ENCODE results near the gene DNAJC12.

Gene DNAJC12

DNA sequence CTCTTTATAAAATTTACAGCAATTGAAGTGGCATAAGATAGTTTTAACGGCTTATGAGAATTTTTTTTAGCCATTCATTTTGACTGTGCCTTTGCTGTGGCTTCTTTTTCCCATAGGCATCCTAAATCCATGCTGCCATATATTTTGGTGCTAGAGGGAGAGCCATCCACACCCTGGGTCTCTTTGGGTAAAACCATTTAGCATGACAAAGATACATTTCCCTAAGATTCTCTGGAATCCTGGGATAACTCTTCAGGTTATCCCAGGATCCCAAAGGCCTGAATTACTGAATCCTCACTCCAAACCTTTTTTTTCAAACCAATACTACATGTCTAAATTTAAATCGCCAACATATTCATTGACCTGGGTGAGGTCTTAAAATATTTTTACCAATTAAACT, 28.9 kb downstream of the DNAJC12 start:
- CTCF ChIA-PET = no interaction called here
- DNase-seq (ENCODE audit: extremely low spot score) = no peak
- no peak for TF ChIP-seq BHLHE40 (IDR thresholded peaks at IDR 0.05; ENCODE audit: borderline replicate concordance)
- TF ChIP-seq HDGF (IDR thresholded peaks at IDR 0.05; ENCODE audit: borderline replicate concordance) = no peak
- TF ChIP-seq TARDBP (IDR thresholded peaks at IDR 0.05) = no peak
- no peak for TF ChIP-seq PKNOX1 (IDR thresholded peaks at IDR 0.05)
- no peak for TF ChIP-seq LEF1 (IDR thresholded peaks at IDR 0.05; ENCODE audit: borderline replicate concordance)
- TF ChIP-seq ZNF384 (IDR thresholded peaks at IDR 0.05) = no peak
- no peak for TF ChIP-seq ELF4 (IDR thresholded peaks at IDR 0.05)
- no peak for TF ChIP-seq SP1 (IDR thresholded peaks at IDR 0.05)
- no peak for TF ChIP-seq FOXA1 (IDR thresholded peaks at IDR 0.05)
- TF ChIP-seq FOXK2 (IDR thresholded peaks at IDR 0.05) = no peak
- no peak for TF ChIP-seq FOXM1 (IDR thresholded peaks at IDR 0.05; ENCODE audit: borderline replicate concordance)
- POLR2A ChIA-PET = no interaction called here

DNA sequence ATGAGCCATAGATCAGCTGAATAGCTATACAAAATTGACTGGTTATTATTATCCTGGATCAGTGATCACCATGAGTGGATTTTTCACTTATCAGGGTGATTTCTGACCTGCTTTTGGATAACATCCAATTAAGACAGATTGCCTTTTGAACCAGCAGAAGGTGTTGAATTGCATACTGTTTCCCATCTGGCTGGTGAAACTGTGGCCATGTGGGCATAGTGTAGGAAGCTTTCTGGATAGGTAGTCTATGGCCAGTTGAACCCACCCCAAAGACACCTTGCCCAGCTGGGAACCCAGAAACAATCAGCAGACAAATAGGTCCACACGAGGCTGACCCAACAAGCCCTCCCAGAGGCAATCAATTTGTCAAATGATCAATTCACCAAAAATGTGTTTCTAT, 29.3 kb downstream of the DNAJC12 start:
- ChIA-PET CTCF (no interaction called here), POLR2A (no interaction called here)
- no peak for TF ChIP-seq PKNOX1 (IDR thresholded peaks at IDR 0.05)
- no peak for TF ChIP-seq FOXM1 (IDR thresholded peaks at IDR 0.05; ENCODE audit: borderline replicate concordance)
- no peak for TF ChIP-seq FOXA1 (IDR thresholded peaks at IDR 0.05)
- TF ChIP-seq L3MBTL2 (conservative IDR thresholded peaks at IDR 0.05) = no peak
- no peak for TF ChIP-seq NFRKB (IDR thresholded peaks at IDR 0.05)
- TF ChIP-seq CTBP1 (IDR thresholded peaks at IDR 0.05; ENCODE audit: borderline replicate concordance) = no peak
- no peak for TF ChIP-seq TARDBP (IDR thresholded peaks at IDR 0.05)
- TF ChIP-seq HDGF (IDR thresholded peaks at IDR 0.05; ENCODE audit: borderline replicate concordance) = no peak
- TF ChIP-seq FOXK2 (IDR thresholded peaks at IDR 0.05) = no peak
- no peak for TF ChIP-seq BHLHE40 (IDR thresholded peaks at IDR 0.05; ENCODE audit: borderline replicate concordance)
- no peak for TF ChIP-seq ARNT (IDR thresholded peaks at IDR 0.05)
- no peak for TF ChIP-seq SP1 (IDR thresholded peaks at IDR 0.05)
- no peak for TF ChIP-seq ELF4 (IDR thresholded peaks at IDR 0.05)
- no peak for TF ChIP-seq SUZ12 (IDR thresholded peaks at IDR 0.05)
- no peak for TF ChIP-seq ZNF384 (IDR thresholded peaks at IDR 0.05)
- TF ChIP-seq LEF1 (IDR thresholded peaks at IDR 0.05; ENCODE audit: borderline replicate concordance) = no peak
- DNase-seq (ENCODE audit: extremely low spot score) = no peak

DNA sequence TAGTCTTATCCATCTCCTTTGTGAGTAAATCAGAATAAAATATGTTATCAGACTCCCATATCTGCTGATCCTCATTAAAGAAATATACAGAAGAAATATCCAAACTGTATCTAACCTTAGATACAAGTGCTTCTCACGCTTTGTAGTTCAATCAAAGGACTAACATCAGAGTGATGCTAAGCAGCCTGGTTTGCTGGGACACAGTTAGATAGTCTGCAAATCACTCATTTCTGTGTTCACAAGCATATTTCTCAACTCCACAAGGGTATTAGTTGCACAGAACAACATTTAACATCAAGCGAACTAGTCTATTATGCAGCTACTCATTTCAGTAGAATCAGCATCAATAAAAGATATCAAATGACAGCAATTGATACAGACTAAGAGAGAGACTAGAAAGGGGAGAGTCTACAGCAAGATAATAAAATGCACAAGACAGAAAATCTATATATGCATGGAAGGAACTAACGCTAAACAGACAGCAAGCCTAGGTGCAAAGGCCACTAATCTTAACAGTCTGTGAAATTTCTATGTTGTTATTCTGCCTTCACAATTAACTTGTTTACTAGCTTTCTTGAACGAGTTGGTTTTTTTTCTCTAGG, 30.0 kb downstream of the DNAJC12 start:
- POLR2A ChIA-PET = no interaction called here
- TF ChIP-seq ZNF384 (IDR thresholded peaks at IDR 0.05) (no peak), FOXM1 (IDR thresholded peaks at IDR 0.05; ENCODE audit: borderline replicate concordance) (no peak)
- CTCF ChIA-PET = interaction anchor here (0.7 kb wide), 1 partner anchor 952 kb away, joined by 3 read pairs; no protein-coding TSS in a partner anchor
- DNase-seq (ENCODE audit: extremely low spot score) = no peak

DNA sequence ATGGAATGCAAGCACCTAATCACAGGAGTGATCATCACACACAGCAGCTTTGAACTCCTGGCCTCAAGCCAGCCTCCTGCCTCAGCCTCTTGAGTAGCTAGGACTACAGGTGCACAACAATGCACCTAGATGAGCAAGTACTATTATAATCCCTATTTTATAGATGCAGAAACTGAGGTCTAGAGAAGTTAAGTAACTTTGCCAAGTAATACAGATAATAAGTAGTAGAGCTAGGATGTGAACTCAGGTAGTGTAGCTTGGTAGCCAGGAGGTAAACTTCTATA, 33.7 kb downstream of the DNAJC12 start:
- ChIA-PET POLR2A (no interaction called here), CTCF (interaction anchor here (0.5 kb wide), 1 partner anchor 27 kb away, joined by 3 read pairs; no protein-coding TSS in a partner anchor)
- DNase-seq (ENCODE audit: extremely low spot score) = no peak
- TF ChIP-seq SUZ12 (IDR thresholded peaks at IDR 0.05) (no peak), FOXM1 (IDR thresholded peaks at IDR 0.05; ENCODE audit: borderline replicate concordance) (no peak), BHLHE40 (IDR thresholded peaks at IDR 0.05; ENCODE audit: borderline replicate concordance) (no peak), L3MBTL2 (conservative IDR thresholded peaks at IDR 0.05) (no peak), ELF4 (IDR thresholded peaks at IDR 0.05) (no peak), PKNOX1 (IDR thresholded peaks at IDR 0.05) (no peak), LEF1 (IDR thresholded peaks at IDR 0.05; ENCODE audit: borderline replicate concordance) (no peak), ARNT (IDR thresholded peaks at IDR 0.05) (no peak), CTBP1 (IDR thresholded peaks at IDR 0.05; ENCODE audit: borderline replicate concordance) (no peak), HDGF (IDR thresholded peaks at IDR 0.05; ENCODE audit: borderline replicate concordance) (no peak), NFRKB (IDR thresholded peaks at IDR 0.05) (no peak), TARDBP (IDR thresholded peaks at IDR 0.05) (no peak), SP1 (IDR thresholded peaks at IDR 0.05) (no peak), FOXK2 (IDR thresholded peaks at IDR 0.05) (no peak), ZNF384 (IDR thresholded peaks at IDR 0.05) (no peak), FOXA1 (IDR thresholded peaks at IDR 0.05) (no peak)

GRCh38 chr10:67803588-67804394, 34.2 kb downstream of the DNAJC12 start:
- POLR2A ChIA-PET = no interaction called here
- CTCF ChIA-PET = interaction anchor here (0.5 kb wide), 1 partner anchor 27 kb away, joined by 3 read pairs; no protein-coding TSS in a partner anchor
- DNase-seq (ENCODE audit: extremely low spot score) = no peak
- no peak for TF ChIP-seq ZNF384 (IDR thresholded peaks at IDR 0.05)
- TF ChIP-seq L3MBTL2 (conservative IDR thresholded peaks at IDR 0.05) = no peak
- TF ChIP-seq FOXM1 (IDR thresholded peaks at IDR 0.05; ENCODE audit: borderline replicate concordance) = no peak
- TF ChIP-seq NFRKB (IDR thresholded peaks at IDR 0.05) = no peak
- TF ChIP-seq FOXA1 (IDR thresholded peaks at IDR 0.05) = no peak
- TF ChIP-seq SP1 (IDR thresholded peaks at IDR 0.05) = no peak
- no peak for TF ChIP-seq ARNT (IDR thresholded peaks at IDR 0.05)
- no peak for TF ChIP-seq PKNOX1 (IDR thresholded peaks at IDR 0.05)
- TF ChIP-seq BHLHE40 (IDR thresholded peaks at IDR 0.05; ENCODE audit: borderline replicate concordance) = no peak
- TF ChIP-seq TARDBP (IDR thresholded peaks at IDR 0.05) = no peak
- no peak for TF ChIP-seq SUZ12 (IDR thresholded peaks at IDR 0.05)
- TF ChIP-seq HDGF (IDR thresholded peaks at IDR 0.05; ENCODE audit: borderline replicate concordance) = no peak
- no peak for TF ChIP-seq FOXK2 (IDR thresholded peaks at IDR 0.05)
- no peak for TF ChIP-seq CTBP1 (IDR thresholded peaks at IDR 0.05; ENCODE audit: borderline replicate concordance)
- no peak for TF ChIP-seq LEF1 (IDR thresholded peaks at IDR 0.05; ENCODE audit: borderline replicate concordance)
- no peak for TF ChIP-seq ELF4 (IDR thresholded peaks at IDR 0.05)

Measured in HEK293T (cell line).